OCI-LY7 (cell line): ENCODE data around the gene CMTM6. TPM values are rescaled to one million over a fixed set of nuclear protein-coding genes. Genes with fewer than 3 reads are reported as not detected.

Source experiments
- BruUV-seq: library from RNA; stranded (reverse); fragments of 400-500 nt; replicated peaks from 2 replicates; lab custom pipeline; 2021; lab: Mats Ljungman, UMichigan
- CTCF ChIA-PET: fragments of 300-600 bp; sonication (Branson Sonifier 250); formaldehyde crosslinking; loops from one replicate; lab custom pipeline; 2022; ENCODE audit warnings: antibody characterized with exemption; ENCODE audit not compliant: unreplicated experiment; lab: Charles Lee
- POLR2A ChIA-PET: fragments of 300-600 bp; sonication (Branson Sonifier 250); formaldehyde crosslinking; loops from one replicate; lab custom pipeline; 2022; ENCODE audit warnings: antibody characterized with exemption; lab: Charles Lee
- DNase-seq: peaks from one replicate; pipeline ENCODE4 v3.0.0-alpha.2; 2015; ENCODE audit warnings: low spot score
- H2AFZ ChIP-seq: fragments of 200-600 bp; sonication (generic), shearing (Covaris generic); 2 replicates; pipeline ENCODE4 v1.6.1; 2014; ENCODE audit warnings: mild to moderate bottlenecking, antibody characterized with exemption, low read length, moderate library complexity
- H3K27ac ChIP-seq: fragments of 200-600 bp; sonication (generic); 2 replicates; pipeline ENCODE4 v1.5.1; 2014; ENCODE audit warnings: mixed run types, low read depth, mild to moderate bottlenecking, moderate library complexity, low read length, inconsistent platforms; ENCODE audit not compliant: poor library complexity, severe bottlenecking
- H3K36me3 ChIP-seq: fragments of 200-600 bp; sonication (generic); 2 replicates; pipeline ENCODE4 v1.6.1; 2014; ENCODE audit warnings: mild to moderate bottlenecking, antibody characterized with exemption, low read length, moderate library complexity, mixed read lengths; ENCODE audit not compliant: insufficient read depth
- H3K4me1 ChIP-seq: fragments of 200-600 bp; sonication (generic); 2 replicates; pipeline ENCODE4 v1.5.1; 2014; ENCODE audit warnings: mild to moderate bottlenecking, low read length; ENCODE audit not compliant: insufficient read depth, poor library complexity, severe bottlenecking
- H3K4me2 ChIP-seq: fragments of 200-600 bp; sonication (generic); 2 replicates; pipeline ENCODE4 v1.6.1; 2014; ENCODE audit warnings: mild to moderate bottlenecking, low read length
- H3K4me3 ChIP-seq: fragments of 200-600 bp; sonication (generic); 2 replicates; pipeline ENCODE4 v1.5.1; 2014; ENCODE audit warnings: mild to moderate bottlenecking, low read depth, low read length; ENCODE audit not compliant: poor library complexity, severe bottlenecking
- H3K79me2 ChIP-seq: fragments of 200-600 bp; sonication (generic); 2 replicates; pipeline ENCODE4 v1.6.1; 2016; ENCODE audit warnings: low read depth, mild to moderate bottlenecking, low read length, moderate library complexity, mixed read lengths; ENCODE audit not compliant: insufficient read depth
- H3K9me2 ChIP-seq: fragments of 200-600 bp; sonication (generic); 2 replicates; pipeline ENCODE4 v1.6.1; 2016; ENCODE audit warnings: mild to moderate bottlenecking, low read length, mixed read lengths; ENCODE audit not compliant: insufficient read depth
- H3K9me3 ChIP-seq: fragments of 200-600 bp; sonication (generic); 2 replicates; pipeline ENCODE4 v1.6.1; 2014; ENCODE audit warnings: mild to moderate bottlenecking, mixed run types, low read length, mixed read lengths
- H4K20me1 ChIP-seq: fragments of 200-600 bp; sonication (generic); 2 replicates; pipeline ENCODE4 v1.6.1; 2014; ENCODE audit warnings: mild to moderate bottlenecking, antibody characterized with exemption, low read length, moderate library complexity, mixed read lengths; ENCODE audit not compliant: insufficient read depth
- CTCF ChIP-seq: fragments of 200-600 bp; sonication (generic); conservative IDR thresholded peaks from 2 replicates; pipeline ENCODE4 v1.5.1; 2014; ENCODE audit warnings: mild to moderate bottlenecking, antibody characterized with exemption, low read length, moderate library complexity, mixed read lengths
- EZH2phosphoT487 ChIP-seq: fragments of 200-600 bp; sonication (generic); IDR thresholded peaks from 2 replicates; pipeline ENCODE4 v1.6.1; 2018; ENCODE audit warnings: low read depth, borderline replicate concordance, mild to moderate bottlenecking, mixed run types, antibody characterized with exemption, low read length, moderate library complexity, mixed read lengths
- intact Hi-C: fragments of 100-400 bp; cut with micrococcal nuclease; formaldehyde crosslinking; loops from one replicate; pipeline ENCODE4 v1.10.0; 2022; ENCODE audit not compliant: unreplicated experiment
- total RNA-seq, 2 experiments: library from RNA; depleted of rRNA in 1 of 2; stranded (reverse); fragments of >200 nt in 1 of 2; shearing (Covaris generic) in 1 of 2; gene quantifications; 2 replicates each; pipeline ENCODE4 v1.2.3, GENCODE V29; 2014 to 2022

Gene CMTM6
- total RNA-seq, 2 experiments from 2014 or later, result 26.2 to 36.0 TPM

DNA sequence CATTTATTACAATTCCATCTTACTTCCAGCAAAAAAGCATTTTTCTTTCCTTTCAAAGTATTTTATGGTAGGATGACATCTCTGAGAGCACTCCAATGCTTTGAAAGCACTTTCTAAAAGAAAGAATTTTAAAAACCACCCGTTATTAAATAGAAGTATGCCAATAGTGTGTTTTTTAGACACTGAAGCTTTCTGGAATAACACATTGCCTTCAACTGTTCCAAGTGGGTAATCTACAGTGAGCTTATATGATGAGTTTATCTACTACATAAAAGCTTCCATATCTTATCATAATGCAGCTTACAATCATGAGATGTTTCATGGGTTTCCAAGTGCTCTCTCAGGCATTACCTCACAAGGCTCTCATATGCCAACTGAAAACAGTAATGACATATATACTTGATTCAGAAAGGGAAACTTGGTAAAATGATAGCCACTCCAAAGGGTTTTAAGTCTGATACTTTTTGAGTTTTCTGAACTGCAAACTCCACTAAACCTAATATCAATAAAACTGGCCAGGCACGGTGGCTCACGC lies 14.1 kb downstream of the CMTM6 start:
- Histone ChIP-seq H3K79me2 (no peaks in the 10 kb centered on the region), H3K4me1 (peaks cover 14% of the 10 kb centered on the region), H3K9me3 (no peaks in the 10 kb centered on the region), H3K4me2 (no peak overlapping the region), H4K20me1 (no peaks in the 10 kb centered on the region), H2AFZ (no peak overlapping the region), H3K27ac (no peak overlapping the region), H3K9me2 (no peaks in the 10 kb centered on the region), H3K36me3 (peaks cover 49% of the 10 kb centered on the region), H3K4me3 (no peak overlapping the region)
- ChIA-PET POLR2A (interaction anchor here (0.7 to 1.2 kb wide), 4 partner anchors 9 to 1062 kb away, joined by 3 to 4 read pairs (median 4); no protein-coding TSS in a partner anchor), CTCF (no interaction called here)
- intact Hi-C loops, result no loop called here
- no peak for DNase-seq
- BruUV-seq, result no TSS peak
- TF ChIP-seq CTCF (no peak), EZH2phosphoT487 (no peak)

DNA sequence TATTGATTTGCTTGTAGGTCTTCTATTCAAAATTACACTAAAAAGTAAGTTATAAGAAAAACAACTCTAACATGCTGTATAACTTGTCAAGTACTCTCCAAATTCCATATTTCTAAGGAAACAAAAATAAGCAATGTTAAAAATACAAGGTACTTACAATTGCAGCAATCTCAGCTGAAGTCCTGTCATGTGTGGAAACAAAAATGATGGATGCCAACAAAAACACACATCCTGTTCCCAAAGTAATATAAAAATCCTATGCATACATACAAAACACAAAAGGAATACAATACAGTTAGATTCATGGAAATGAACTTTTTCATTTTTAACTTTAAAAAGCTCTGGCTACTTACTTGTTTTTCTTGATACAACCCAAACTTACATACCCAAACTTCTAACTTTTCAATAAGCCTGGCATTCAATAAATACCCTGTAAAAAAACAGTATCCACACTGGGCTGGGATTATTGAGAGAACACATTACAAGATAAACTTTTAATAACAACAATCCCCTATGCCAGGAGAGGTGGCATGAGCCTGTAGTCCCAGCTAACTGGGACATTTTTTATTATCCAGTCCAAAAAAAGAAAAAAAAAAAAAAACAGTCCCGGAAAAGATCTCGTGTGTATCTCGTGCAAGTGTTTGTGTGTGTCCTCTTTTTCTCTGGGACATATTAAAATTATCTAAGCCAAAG lies 14.7 kb downstream of the CMTM6 start:
- no peak for DNase-seq
- POLR2A ChIA-PET, result interaction anchor here (0.7 to 1.2 kb wide), 3 partner anchors 10 to 1063 kb away, joined by 3 to 4 read pairs (median 3); no protein-coding TSS in a partner anchor
- H3K27ac ChIP-seq, result no peak overlapping the region
- no peaks in the 10 kb centered on the region for H3K9me2 ChIP-seq
- BruUV-seq, result no TSS peak
- no peaks in the 10 kb centered on the region for H4K20me1 ChIP-seq
- CTCF ChIA-PET, result no interaction called here
- TF ChIP-seq CTCF, result no peak
- TF ChIP-seq EZH2phosphoT487, result no peak
- H3K4me1 ChIP-seq, result peaks cover 14% of the 10 kb centered on the region
- intact Hi-C loops, result no loop called here
- H3K79me2 ChIP-seq, result no peaks in the 10 kb centered on the region
- H3K36me3 ChIP-seq, result peaks cover 55% of the 10 kb centered on the region
- no peak overlapping the region for H3K4me3 ChIP-seq
- H2AFZ ChIP-seq, result no peak overlapping the region
- H3K9me3 ChIP-seq, result no peaks in the 10 kb centered on the region
- H3K4me2 ChIP-seq, result no peak overlapping the region

GRCh38 chr3:32484436-32484835 lies 18.2 kb downstream of the CMTM6 start:
- H3K4me2 ChIP-seq, result peak overlapping the region; percentile 37
- intact Hi-C loops, result no loop called here

More at GRCh38 chr3:32484436-32484835, 18.2 kb downstream of the CMTM6 start:
- H3K9me2 ChIP-seq, result no peaks in the 10 kb centered on the region
- ChIA-PET CTCF (no interaction called here), POLR2A (interaction anchor here (0.6 to 1.6 kb wide), 7 partner anchors 11 to 168 kb away, joined by 3 to 9 read pairs (median 3); no protein-coding TSS in a partner anchor)
- no peak overlapping the region for H3K27ac ChIP-seq
- no peaks in the 10 kb centered on the region for H3K79me2 ChIP-seq
- H2AFZ ChIP-seq, result no peak overlapping the region
- TF ChIP-seq EZH2phosphoT487, result no peak
- no peak for TF ChIP-seq CTCF
- no peak overlapping the region for H3K4me3 ChIP-seq
- peak; percentile 24 for DNase-seq
- BruUV-seq, result no TSS peak
- peaks cover 55% of the 10 kb centered on the region for H3K36me3 ChIP-seq
- no peaks in the 10 kb centered on the region for H4K20me1 ChIP-seq
- H3K9me3 ChIP-seq, result no peaks in the 10 kb centered on the region
- H3K4me1 ChIP-seq, result peaks cover 14% of the 10 kb centered on the region
